K562 (cell line): ENCODE measurements around the gene DTX1. TPM values are rescaled to one million over a fixed set of nuclear protein-coding genes. Genes with fewer than 3 reads are reported as not detected.
A peak's percentile ranks its signal among the peaks of the same experiment; 100 is the strongest.

Source experiments
- ATAC-seq: fragments of 200-7000 bp; cut with Tn5 transposase; 3 replicates; pipeline ENCODE4 v1.9.1; 2020; ENCODE audit warnings: moderate library complexity
- BruUV-seq: library from RNA; stranded (reverse); fragments of 400-500 nt; replicated peaks from 2 replicates; lab custom pipeline; 2021; lab: Mats Ljungman, UMichigan
- CTCF ChIA-PET: fragments of 300-600 bp; formaldehyde crosslinking; extraction: SDS; loops from one replicate; lab custom pipeline; 2021; ENCODE audit warnings: low intra/inter-chr PET ratio; lab: Yijun Ruan, JAX
- POLR2A ChIA-PET: fragments of 300-600, 350-650 bp; sonication (Branson Sonifier 250); formaldehyde crosslinking; extraction: SDS; loops from one replicate; lab custom pipeline; 2021; ENCODE audit warnings: antibody characterized with exemption, inconsistent platforms; lab: Yijun Ruan, JAX
- DNase-seq, 4 experiments: peaks; one replicate each; pipeline versions ENCODE4 v3.0.0 to v3.0.0-alpha.2; 2011 to 2018; ENCODE audit warnings: low spot score in 3 of 4, mixed read lengths in 3 of 4; ENCODE audit errors: extremely low read depth in 1 of 4
- FAIRE-seq: peaks from 2 replicates; lab custom pipeline; 2011; peaks lifted over from hg19 to GRCh38; lab: Jason Lieb, UNC
- H2AFZ ChIP-seq: 2 replicates; pipeline ENCODE4 v1.6.0; 2011; ENCODE audit warnings: low read depth, low read length, control low read depth, inconsistent platforms
- H3K27ac ChIP-seq: fragments of 200-600 bp; 3 replicates; pipeline ENCODE4 v1.8.0; 2011; ENCODE audit warnings: low read depth, mild to moderate bottlenecking, control low read depth, inconsistent platforms, low read length, moderate library complexity, mixed read lengths; ENCODE audit errors: extremely low read depth
- H3K27me3 ChIP-seq, 2 experiments: fragments of 300-600 bp in 1 of 2; 2 replicates in 1 of 2; 3 replicates in 1 of 2; pipeline versions ENCODE4 v1.6.0 to v1.8.0; 2011; ENCODE audit warnings: inconsistent platforms in 2 of 2, low read length in 2 of 2, mild to moderate bottlenecking in 1 of 2, mixed read lengths in 1 of 2, moderate library complexity in 1 of 2; ENCODE audit not compliant: control insufficient read depth in 2 of 2, insufficient read depth in 2 of 2
- H3K36me3 ChIP-seq: fragments of 300-600 bp; 3 replicates; pipeline ENCODE4 v1.8.0; 2011; ENCODE audit warnings: mild to moderate bottlenecking, low read length, inconsistent platforms; ENCODE audit not compliant: control insufficient read depth, insufficient read depth
- H3K4me1 ChIP-seq, 2 experiments: fragments of 200-600 bp in 1 of 2; replicated peaks in 1 of 2; 2 replicates in 1 of 2; 3 replicates in 1 of 2; pipeline versions ENCODE4 v1.5.1 to v1.8.0; 2011; ENCODE audit warnings: inconsistent platforms in 2 of 2, low read length in 2 of 2, mild to moderate bottlenecking in 1 of 2, mixed read lengths in 1 of 2, moderate library complexity in 1 of 2; ENCODE audit not compliant: control insufficient read depth in 2 of 2, insufficient read depth in 2 of 2
- H3K4me2 ChIP-seq: 2 replicates; pipeline ENCODE4 v1.6.1; 2011; ENCODE audit warnings: low read length, control low read depth, inconsistent platforms, mixed read lengths; ENCODE audit not compliant: insufficient read depth
- H3K4me3 ChIP-seq: fragments of 200-600 bp; sonication (generic), shearing (Covaris generic); 2 replicates; pipeline ENCODE4 v1.5.1; 2016; ENCODE audit warnings: control low read depth, inconsistent platforms
- H3K79me2 ChIP-seq: fragments of 200-600 bp; 3 replicates; pipeline ENCODE4 v1.8.0; 2011; ENCODE audit warnings: low read length, inconsistent platforms; ENCODE audit not compliant: control insufficient read depth, insufficient read depth
- H3K9ac ChIP-seq, 2 experiments: 2 replicates each; pipeline versions ENCODE4 v1.6.0 to v1.6.1; 2011; ENCODE audit warnings: low read depth in 2 of 2, low read length in 2 of 2, control low read depth in 1 of 2, inconsistent platforms in 1 of 2, mild to moderate bottlenecking in 1 of 2, mixed read lengths in 1 of 2; ENCODE audit not compliant: insufficient read depth in 1 of 2
- H3K9me1 ChIP-seq: one replicate; pipeline ENCODE4 v1.6.0; 2011; ENCODE audit warnings: inconsistent platforms, mild to moderate bottlenecking, low read length, moderate library complexity; ENCODE audit not compliant: control insufficient read depth, insufficient read depth
- H3K9me3 ChIP-seq: replicated peaks from 2 replicates; pipeline ENCODE4 v1.5.1; 2011; ENCODE audit warnings: low read depth, low read length, inconsistent platforms; ENCODE audit not compliant: control insufficient read depth, insufficient read depth
- H4K20me1 ChIP-seq: replicated peaks from 2 replicates; pipeline ENCODE4 v1.6.1; 2011; ENCODE audit warnings: low read length, inconsistent platforms, mixed read lengths; ENCODE audit not compliant: control insufficient read depth, insufficient read depth
- DIDO1 ChIP-seq: fragments of 450-650 bp; IDR thresholded peaks from 2 replicates; pipeline ENCODE4 v1.6.1; 2016; ENCODE audit warnings: low read depth, missing biosample characterization, missing genetic modification characterization
- E4F1 ChIP-seq: fragments of 250-450 bp; sonication (Bioruptor Pico); IDR thresholded peaks from 2 replicates; pipeline ENCODE4 v1.5.0; 2021; ENCODE audit warnings: mild to moderate bottlenecking, borderline replicate concordance
- HNRNPH1 ChIP-seq: fragments of 200-400 bp; formaldehyde crosslinking; optimal IDR thresholded peaks from 2 replicates; pipeline ENCODE3; 2017; ENCODE audit warnings: low read depth, mild to moderate bottlenecking, low read length, moderate library complexity
- IRF1 ChIP-seq: sonication (generic); formaldehyde crosslinking; IDR thresholded peaks from 2 replicates; pipeline ENCODE4 v1.8.0; 2022; ENCODE audit warnings: missing genetic modification reagents, mild to moderate bottlenecking, borderline replicate concordance
- NR1H2 ChIP-seq: sonication (generic); formaldehyde crosslinking; IDR thresholded peaks from 2 replicates; pipeline ENCODE4 v1.4.0; 2020; ENCODE audit warnings: mild to moderate bottlenecking, missing genetic modification reagents
- PHB ChIP-seq: fragments of 250-450 bp; sonication (Bioruptor Pico); IDR thresholded peaks from 2 replicates; pipeline ENCODE4 v1.5.0; 2021
- SMAD1 ChIP-seq: fragments of 150-350 bp; IDR thresholded peaks from 2 replicates; pipeline ENCODE4 v1.6.1; 2014; ENCODE audit warnings: low read length, low read depth; ENCODE audit not compliant: partially characterized antibody
- ZNF280B ChIP-seq: fragments of 250-450 bp; sonication (Bioruptor Pico); IDR thresholded peaks from 2 replicates; pipeline ENCODE4 v1.5.1; 2021; ENCODE audit warnings: mild to moderate bottlenecking
- ZNF740 ChIP-seq, 3 experiments: fragments of 200-800 bp in 1 of 3; sonication (Bioruptor generic) in 1 of 3; sonication (generic) in 1 of 3; formaldehyde crosslinking in 1 of 3; IDR thresholded peaks; 2 replicates each; pipeline versions ENCODE4 v1.6.1 to v1.8.0; 2016 to 2022; ENCODE audit warnings: mild to moderate bottlenecking in 2 of 3, missing compliant biosample characterization in 2 of 3, missing genetic modification characterization in 2 of 3, missing genetic modification reagents in 1 of 3
- WGBS: fragments of 100-300 bp; shearing (Covaris generic); methylation state at CpG from one replicate; pipeline ENCODE4 v1.1.6; 2016; ENCODE audit warnings: low coverage, mixed read lengths; ENCODE audit not compliant: insufficient coverage; ENCODE audit errors: missing lambda C conversion rate; 5-methylcytosine and 5-hydroxymethylcytosine counted together
- in situ Hi-C: fragments of 300-500 bp; cut with MboI; formaldehyde crosslinking; loops from 4 replicates; pipeline ENCODE4 v1.15.0; 2018; ENCODE audit warnings: inconsistent platforms, mixed read lengths
- intact Hi-C: fragments of 100-400 bp; cut with micrococcal nuclease; formaldehyde crosslinking; loops from 2 replicates; pipeline ENCODE4 v1.14.2; 2022
- polyA plus RNA-seq, 8 experiments: library from polyadenylated mRNA; depleted of rRNA in 4 of 8; stranded (reverse) in 5 of 8; unstranded in 3 of 8; fragments of >200 nt; fragmentation: Nextera tagmentation in 2 of 8; fragmentation: Illumina TruSeq in 1 of 8; extraction: Ambion mirVana in 2 of 8; extraction: Trizol in 1 of 8; gene quantifications; 2 replicates each; pipeline versions ENCODE4 v1.2.1 to v1.2.3, GENCODE V29; 2011 to 2014; ENCODE audit warnings: inconsistent platforms in 1 of 8, missing spikeins in 1 of 8
- total RNA-seq, 7 experiments: library from RNA; depleted of rRNA in 6 of 7; stranded (reverse); fragments of >200 nt in 6 of 7; fragmentation: Illumina TruSeq in 2 of 7; extraction: Trizol in 2 of 7; gene quantifications; 2 replicates each; pipeline versions ENCODE4 v1.2.1 to v1.2.3, GENCODE V29; 2011 to 2021; ENCODE audit warnings: low replicate concordance in 1 of 7

Gene DTX1
- total and polyA plus RNA-seq, 9 of the 15 experiments (the other 6 are each of a cell fraction or from before 2014, with no cell fraction given): not detected

- no peak overlapping the region for H3K4me3 ChIP-seq
- no peaks in the 10 kb centered on the region for H3K9me1 ChIP-seq
- 10% methylated on average over 7 of the region's 7 CpGs for WGBS
- no TSS peak for BruUV-seq
- in situ Hi-C loops: no loop called here
- intact Hi-C loops: no loop called here
- no peaks in the 10 kb centered on the region for H3K9me3 ChIP-seq
- 0 out of 2 replicates have a peak overlapping the region, but pooled peaks have one; percentile 4 for H2AFZ ChIP-seq
- POLR2A ChIA-PET: interaction anchor here (0.6 kb wide), 1 partner anchor 11 kb away, joined by 3 read pairs; no protein-coding TSS in a partner anchor
- ATAC-seq (no peak), FAIRE-seq (no peak), DNase-seq (no peak)
- CTCF ChIA-PET: interaction anchor here (0.6 kb wide), 1 partner anchor 562 kb away, joined by 3 read pairs; no protein-coding TSS in a partner anchor
- no peaks in the 10 kb centered on the region for H3K36me3 ChIP-seq
- H4K20me1 ChIP-seq: peaks cover 10% of the 10 kb centered on the region
- no peaks in the 10 kb centered on the region for H3K79me2 ChIP-seq
- H3K27ac ChIP-seq: no peak overlapping the region
- no peak overlapping the region for H3K4me2 ChIP-seq
- H3K27me3 ChIP-seq: no peaks in the 10 kb centered on the region
- H3K4me1 ChIP-seq: peaks cover 8 to 11% of the 10 kb centered on the region in 2 experiments
- H3K9ac ChIP-seq: no peak overlapping the region
- no peak for TF ChIP-seq PHB (CRISPR knock-in tag)
- no peak for TF ChIP-seq E4F1 (CRISPR knock-in tag)
- TF ChIP-seq ZNF740 (CRISPR knock-in tag; IDR thresholded peaks at IDR 0.05): no peak
- TF ChIP-seq ZNF740 (tag; IDR thresholded peaks at IDR 0.05): no peak
- no peak for TF ChIP-seq NR1H2 (CRISPR knock-in tag)
- no peak for TF ChIP-seq DIDO1 (tag)
- no peak for TF ChIP-seq ZNF280B (CRISPR knock-in tag)
- no peak for TF ChIP-seq HNRNPH1
- TF ChIP-seq SMAD1: no peak
- no peak for TF ChIP-seq IRF1 (CRISPR knock-in tag)
Observed at GRCh38 chr12:113140706-113141105, 84.2 kb downstream of the DTX1 start.
